Posterior vena cava (tissue), 2 donors: ENCODE data around the gene KCNB1. TPM values are rescaled to one million over a fixed set of nuclear protein-coding genes. Genes with fewer than 3 reads are reported as not detected.
A peak's percentile ranks its signal among the peaks of the same experiment; 100 is the strongest.

ENCODE experiments used
- DNase-seq: peaks from one replicate; pipeline ENCODE4 v3.0.0-alpha.2; 2020; ENCODE audit warnings: low spot score
- intact Hi-C, 2 donors: fragments of 100-400 bp; cut with DNase I; formaldehyde crosslinking; loops; one replicate each; pipeline versions ENCODE4 v1.14.1 to v1.14.2; 2022 to 2023
- total RNA-seq, 2 donors: library from RNA; stranded (reverse); fragmentation: NEBNext Ultra II Directional; extraction: Animal tissue kit (Norgen Biotek cat#: 25700); gene quantifications; one replicate each; pipeline ENCODE4 v1.2.1, GENCODE V29; 2021
- donor health status: DM: yes; HTN: yes; CAD: no.
- donor health status: DM: yes; HTN: yes; CAD: no.

KCNB1 gene
- total RNA-seq, 2 donors from 2014 or later, result 1.6 to 9.7 TPM

DNA sequence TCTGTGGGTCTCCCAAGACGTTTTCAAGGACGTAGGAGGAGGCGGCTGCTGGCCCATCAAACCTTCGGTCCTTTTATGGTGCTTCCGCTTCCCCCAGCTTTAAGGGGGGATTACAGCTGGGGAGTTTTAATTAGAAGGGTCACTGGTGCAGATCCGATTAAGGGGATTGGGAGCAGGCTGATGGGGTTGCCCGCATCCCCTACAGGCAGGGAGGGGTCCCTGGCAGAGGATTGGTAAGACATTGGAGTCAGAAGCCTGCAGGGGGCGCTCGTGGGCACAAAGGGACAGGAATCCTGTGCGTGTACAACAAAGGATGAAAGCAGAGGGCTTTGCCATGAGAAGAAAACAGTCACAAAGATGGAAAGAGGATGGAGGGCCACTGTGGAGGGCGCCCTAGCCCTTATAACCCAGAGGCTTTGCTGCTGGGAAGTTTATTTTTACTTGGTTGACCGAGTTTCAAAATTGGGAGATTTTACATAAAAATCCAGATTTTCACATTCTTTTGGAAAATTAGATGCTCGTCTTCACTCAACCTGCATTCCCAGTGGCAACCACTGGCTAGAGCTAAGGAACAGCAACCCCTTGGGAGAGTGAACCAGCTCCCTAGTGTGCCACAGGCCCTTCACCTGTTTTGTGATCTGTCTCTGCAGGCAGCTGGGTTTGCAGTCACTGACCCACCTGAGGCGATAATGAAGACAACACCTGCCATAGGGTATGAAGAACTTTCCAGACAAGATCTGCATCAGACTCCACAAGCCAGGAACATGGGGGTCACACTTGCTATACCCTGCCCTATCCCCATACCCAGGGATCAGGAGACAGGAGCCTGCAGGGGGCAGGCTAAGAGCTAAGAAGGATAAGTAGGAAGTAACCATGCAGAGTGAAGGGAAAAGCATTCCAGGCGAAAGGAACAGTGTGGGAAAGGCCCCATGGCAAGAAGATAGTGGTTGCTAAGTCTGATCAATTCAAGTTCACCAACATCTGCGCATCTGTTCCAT lies 97.7 kb downstream of the KCNB1 start:
- DNase-seq, result peak; percentile 89
- intact Hi-C loops, result loop anchor here in 1 of 2 donors (5.0 kb wide), 1 partner anchor 98 kb away; the partner anchor contains the start of gene KCNB1

DNA sequence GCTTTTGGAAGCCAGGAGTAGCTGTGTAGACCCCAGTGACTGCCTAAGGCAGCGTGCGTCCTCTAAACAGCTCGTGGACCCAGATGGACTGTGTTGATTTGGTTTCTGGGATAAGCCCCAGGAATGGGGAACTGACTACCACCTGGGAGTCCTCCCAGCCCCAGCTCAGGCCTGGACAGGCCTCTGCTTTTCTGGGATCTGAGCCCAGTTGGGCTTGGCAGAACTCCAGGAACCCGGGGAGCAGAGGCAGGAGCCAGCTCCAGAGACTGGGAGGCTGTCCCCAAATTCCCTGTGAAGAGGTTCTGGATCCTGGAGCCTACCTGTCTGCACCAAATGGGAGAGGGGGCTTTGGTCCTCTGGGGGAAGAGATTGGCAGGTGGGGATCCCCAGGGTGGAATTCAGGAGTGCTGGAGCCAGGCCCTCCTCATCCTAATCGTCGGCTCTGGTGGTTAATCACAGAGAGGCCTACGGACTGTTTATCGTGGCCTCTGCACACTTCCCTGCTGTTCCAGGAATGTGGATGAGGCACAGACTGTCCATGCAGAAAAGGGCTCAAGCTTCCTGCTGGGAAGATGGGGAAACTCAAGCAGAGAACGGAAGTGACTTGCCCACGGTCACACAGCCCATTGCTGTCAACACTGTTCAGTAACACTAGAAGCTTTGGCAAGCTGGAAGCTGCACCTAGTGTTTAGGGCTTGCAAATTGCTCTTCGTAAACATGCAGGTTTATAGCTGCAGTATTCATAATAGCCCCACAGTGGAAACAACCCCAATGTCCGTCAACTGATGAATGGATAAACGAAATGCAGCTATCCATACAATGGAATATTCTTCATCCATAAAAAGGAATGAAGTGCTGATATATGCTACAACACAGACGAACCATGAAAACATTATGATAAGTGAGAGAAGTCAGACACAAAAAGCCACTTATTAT lies 100.6 kb downstream of the KCNB1 start:
- DNase-seq, result peak; percentile 87
- intact Hi-C loops, result loop anchor here in 1 of 2 donors (5.0 kb wide), 1 partner anchor 100 kb away; the partner anchor contains the start of gene KCNB1

DNA sequence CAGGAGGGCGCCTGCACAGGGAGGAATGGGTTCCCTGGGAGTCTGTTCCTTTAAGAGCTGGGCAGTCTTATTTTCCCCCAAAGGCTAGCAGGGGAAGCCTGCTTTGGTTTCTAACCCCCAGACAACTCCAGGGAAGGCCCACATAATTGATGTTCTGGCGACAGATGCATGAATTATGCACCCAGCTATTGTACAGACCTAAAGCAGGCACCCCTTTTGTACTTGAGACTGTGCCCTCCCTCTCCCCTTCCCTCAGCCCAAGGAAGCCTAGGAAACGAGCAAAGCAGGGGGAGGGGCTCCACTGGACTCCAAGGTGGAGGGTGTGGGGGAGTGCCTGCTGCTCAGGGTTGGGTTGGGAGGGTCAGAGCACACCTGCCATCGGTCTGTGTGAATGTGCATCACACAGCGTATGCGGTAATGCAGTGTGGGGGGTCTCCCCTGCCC lies 102.1 kb downstream of the KCNB1 start:
- intact Hi-C loops, result loop anchor here in 1 of 2 donors (5.0 kb wide), 1 partner anchor 102 kb away; the partner anchor contains the start of gene KCNB1
- DNase-seq, result peak; percentile 52

DNA sequence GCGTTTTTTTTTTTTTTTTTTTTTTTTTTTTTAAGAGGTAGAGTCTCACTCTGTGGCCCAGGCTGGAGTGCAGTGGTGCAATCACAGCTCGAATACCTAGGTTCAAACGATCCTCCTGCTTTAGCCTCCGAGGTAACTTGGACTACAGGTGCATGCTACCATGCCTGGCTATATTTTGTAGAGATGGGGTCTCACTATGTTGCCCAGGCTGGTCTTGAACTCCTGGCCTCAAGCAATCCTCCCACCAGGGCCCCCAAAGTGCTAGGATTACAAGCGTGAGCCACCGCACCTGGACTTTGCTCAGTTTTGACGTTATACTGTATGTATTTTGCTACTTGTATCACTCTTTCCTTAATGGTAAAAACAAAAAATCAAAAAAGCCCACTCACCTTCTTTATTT lies 103.1 kb downstream of the KCNB1 start:
- peak; percentile 18 for DNase-seq
- intact Hi-C loops, result no loop called here

DNA sequence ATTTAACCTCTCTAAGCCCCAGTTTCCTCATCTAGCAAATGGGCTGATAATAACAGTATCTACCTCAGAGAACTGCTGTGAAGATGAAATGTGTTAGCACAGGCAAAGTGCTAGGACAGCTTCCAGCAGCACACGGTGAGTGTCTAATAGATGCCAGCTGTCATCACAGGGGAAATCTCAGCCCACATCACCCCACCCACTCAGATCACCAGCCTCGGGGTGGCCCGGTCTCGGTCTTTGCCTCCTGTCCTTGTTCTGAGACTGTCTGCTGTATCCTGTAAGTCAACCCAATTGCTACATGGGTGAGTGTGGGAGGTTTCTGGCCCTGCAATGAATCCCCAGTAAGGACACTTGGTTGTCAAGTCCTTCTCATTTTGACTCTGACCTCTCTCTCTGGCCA lies 105.1 kb downstream of the KCNB1 start:
- peak; percentile 36 for DNase-seq
- intact Hi-C loops, result no loop called here

DNA sequence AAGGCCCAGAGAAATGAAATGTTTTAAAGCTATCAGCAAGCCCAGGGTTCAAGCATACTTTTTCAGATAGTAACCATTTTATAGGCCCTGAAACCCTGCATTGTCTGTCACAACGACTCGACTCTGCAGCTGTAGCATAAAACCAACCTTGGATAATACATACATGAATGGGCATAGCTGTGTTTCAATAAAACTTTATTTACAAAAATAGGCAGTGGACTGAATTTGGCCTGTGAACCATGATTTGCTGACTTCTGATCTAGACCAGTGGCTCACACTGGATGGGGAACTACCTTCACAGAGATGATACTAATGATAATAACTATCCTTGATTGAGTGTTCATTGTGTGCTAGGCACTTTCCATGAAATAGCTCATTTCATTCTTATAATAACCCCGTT lies 107.3 kb downstream of the KCNB1 start:
- no peak for DNase-seq
- intact Hi-C loops, result no loop called here

DNA sequence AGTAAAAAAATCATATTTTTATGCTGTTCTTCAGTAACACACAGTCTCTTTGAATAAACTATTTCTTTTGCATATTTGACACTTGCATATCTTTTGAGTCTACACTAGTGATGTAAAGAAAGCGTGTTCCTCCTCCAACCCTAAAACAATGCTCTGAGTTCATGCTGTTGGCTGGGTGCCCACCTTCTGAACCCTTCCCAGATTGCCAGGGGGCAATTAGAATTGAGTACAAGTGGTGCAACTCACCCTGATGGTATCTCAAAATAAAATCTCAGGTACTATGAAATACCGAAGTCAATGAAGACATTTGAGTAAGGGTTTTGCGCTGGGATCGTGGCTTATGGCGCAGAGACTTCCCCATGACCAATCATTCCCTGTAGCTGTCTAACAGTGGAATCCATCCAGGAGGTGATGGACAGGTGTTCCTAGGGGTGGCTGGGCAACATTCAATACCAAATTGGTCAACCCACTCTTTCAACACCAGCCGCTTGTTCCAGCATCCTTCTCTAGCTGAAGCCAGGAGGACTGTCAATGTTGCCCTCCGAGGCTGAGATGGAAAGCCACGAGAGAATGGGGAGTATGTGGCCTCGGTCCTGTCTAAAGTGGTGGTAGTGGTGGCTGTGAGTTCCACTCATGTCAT lies 110.3 kb downstream of the KCNB1 start:
- intact Hi-C loops, result no loop called here

DNA sequence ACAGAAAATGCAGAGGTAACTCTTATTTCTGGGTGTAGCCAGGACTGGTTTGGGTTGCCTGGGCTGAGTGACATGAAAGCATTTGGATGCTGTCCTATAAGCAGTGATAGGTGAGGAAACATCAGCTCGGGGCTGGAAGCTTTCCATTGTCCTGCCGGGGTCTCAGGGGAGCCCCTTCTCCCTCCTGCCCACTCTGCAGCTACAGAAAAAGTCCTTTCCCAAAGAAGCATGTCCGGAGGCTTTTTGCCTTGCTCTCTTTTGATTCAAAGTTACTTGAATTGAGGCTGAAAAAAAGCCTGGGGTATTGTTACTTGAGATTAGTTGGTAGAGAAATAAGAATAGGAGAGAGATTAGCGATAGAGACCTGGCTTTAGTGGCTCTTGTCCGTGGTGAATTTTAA lies 113.9 kb downstream of the KCNB1 start:
- no peak for DNase-seq
- intact Hi-C loops, result no loop called here

More for the DNA sequence above, 110.3 kb downstream of the KCNB1 start:
- no peak for DNase-seq

DNA sequence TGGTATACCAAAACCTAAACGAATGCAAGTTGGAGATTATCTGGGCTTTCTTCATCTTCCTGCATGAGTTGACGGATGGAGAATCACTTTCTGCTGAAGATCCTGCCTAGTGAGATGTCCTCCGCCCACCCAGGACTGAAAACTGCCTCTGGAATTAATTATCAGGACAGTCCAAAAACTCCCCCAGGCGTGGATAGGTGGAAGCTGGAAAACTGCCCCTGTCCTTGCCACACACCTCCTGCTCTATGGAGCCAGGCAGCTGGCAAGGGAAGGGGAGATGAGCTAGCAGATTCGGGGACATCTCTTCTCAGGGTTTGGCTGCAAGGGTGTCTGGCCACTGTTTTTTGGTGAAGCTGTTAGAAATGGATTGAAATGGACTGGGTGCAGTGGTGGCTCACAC lies 115.4 kb downstream of the KCNB1 start:
- intact Hi-C loops, result no loop called here

DNA sequence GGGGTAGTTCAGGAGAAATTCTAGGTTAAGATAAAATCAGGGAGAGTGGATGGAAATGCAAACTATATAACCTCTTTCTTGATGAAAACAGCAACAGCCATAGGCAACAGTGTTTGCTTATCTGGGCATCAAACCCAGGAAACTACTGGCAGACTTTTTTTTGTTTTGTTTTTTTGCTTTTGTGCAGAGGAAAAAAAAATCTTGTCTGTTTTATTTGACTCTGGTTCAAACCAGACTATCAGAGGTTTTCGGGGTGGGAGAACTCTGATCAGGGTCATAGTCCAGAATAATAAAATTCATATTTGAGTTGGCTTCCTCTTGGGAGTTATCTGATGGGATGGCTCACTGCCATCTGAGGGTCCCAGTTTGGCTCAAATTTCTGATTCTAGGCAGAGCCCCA lies 115.8 kb downstream of the KCNB1 start:
- intact Hi-C loops, result no loop called here
- DNase-seq, result no peak

More for the DNA sequence above, 115.4 kb downstream of the KCNB1 start:
- no peak for DNase-seq

DNA sequence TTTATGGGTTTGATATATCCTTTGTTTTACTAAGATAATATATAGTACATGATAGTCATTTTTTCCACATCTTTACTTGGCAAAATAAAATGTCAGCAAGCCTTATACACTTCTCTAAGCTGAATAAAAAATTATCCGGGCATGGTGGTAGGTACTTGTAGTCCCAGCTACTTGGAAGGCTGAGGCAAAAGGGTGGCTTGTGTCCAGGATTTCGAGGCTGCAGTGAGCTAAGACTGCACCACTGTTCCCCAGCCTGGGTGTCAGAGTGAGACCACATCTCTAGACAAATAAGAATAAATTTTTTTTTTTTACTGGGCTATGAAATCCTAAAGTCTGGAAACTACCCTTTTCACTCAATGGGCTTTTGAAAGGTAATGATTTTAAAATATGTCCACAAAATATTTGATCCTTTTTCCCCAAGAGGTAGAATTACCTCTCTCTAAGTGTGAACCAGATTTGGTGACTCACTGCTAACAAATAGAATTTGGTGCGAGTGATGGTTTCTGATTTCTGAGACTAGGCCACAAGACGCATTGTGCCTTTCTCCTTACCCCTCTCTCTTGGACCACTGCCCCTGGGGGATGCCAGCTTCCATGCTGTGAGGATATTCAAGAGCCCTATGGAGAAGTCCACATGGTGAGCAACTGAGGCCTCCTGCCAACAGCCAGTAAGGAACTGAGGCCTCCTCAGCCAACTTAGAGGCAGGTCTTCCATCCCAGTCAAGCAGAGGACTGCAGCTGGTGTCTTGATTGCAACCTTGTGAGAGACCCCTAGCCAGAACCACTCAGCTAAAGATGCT lies 120.4 kb downstream of the KCNB1 start:
- intact Hi-C loops, result loop anchor here in 1 of 2 donors (5.0 kb wide), 1 partner anchor 1065 kb away; no protein-coding TSS in a partner anchor
- DNase-seq, result no peak

DNA sequence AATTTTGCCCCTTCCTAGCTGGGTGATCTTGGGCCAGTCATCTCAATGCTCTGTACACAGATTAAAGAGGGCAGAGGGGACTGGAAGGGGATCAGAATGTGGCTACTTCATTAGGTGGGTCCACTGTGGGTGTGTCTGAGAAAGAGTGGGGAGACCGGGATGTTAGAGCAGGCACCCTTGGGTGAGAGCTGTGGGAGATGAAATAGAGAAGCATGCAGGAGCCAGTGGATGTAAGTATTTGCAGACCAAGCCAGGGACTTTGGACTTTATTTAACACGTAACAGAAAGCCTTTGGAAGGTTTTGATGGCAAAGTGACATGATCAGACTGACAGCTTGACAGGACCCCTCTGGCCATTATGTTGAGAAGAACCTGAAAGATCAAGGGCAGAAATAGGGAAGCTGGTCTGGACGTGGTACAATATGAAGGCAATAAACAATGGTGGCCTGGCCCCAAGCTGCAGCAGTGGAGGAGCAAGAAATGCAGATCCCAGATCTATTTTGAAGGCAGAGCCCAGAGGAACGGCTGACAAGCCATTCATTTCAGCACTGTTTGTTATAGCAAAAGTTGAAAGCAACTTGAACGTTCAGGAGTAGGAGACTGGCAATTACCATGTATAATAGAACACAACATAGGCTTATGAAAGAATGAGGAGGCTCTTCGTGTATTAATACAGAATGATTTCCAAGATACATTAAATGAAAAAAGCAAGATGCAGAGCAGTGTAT lies 122.1 kb downstream of the KCNB1 start:
- intact Hi-C loops, result loop anchor here in 1 of 2 donors (5.0 kb wide), 1 partner anchor 1067 kb away; no protein-coding TSS in a partner anchor
- DNase-seq, result no peak

DNA sequence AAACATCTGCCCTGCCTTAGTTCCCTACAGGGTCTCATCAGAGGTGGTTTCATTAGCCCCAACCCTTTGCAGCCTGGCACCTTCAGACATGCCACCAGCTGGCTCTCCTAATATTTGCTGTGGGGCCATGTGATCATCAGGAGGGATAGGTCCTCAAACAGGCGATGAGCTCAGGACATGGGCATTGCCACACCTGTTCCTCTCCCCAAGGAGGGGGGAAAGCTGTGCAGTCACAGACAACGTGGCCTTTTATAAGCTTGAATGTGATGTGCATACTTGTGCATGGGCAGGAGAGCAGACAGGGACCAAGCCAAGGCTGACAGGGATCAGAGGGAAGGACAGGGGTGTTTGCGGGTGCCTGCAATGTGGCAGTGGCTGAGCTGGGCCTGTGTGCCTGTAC lies 125.8 kb downstream of the KCNB1 start:
- DNase-seq, result no peak
- intact Hi-C loops, result no loop called here

DNA sequence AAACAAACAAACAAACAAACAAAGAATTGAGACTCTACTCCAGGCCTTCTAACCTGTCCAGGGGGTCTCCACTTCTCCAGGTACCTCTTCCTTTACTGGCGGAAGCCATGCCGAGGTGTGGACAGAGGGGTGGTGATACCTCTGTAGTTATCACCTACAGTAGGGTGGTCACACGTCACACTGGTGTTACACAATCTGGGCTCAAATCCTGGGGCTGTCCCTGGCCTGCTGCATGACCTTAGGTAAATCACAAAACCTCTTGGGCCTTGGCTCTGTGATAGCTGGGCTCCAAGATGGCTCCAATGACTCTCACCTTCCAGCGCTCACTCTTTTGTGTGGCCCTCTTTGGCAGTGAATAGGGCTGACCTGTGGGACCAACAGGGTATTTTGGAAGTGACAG lies 127.8 kb downstream of the KCNB1 start:
- DNase-seq, result no peak
- intact Hi-C loops, result no loop called here

DNA sequence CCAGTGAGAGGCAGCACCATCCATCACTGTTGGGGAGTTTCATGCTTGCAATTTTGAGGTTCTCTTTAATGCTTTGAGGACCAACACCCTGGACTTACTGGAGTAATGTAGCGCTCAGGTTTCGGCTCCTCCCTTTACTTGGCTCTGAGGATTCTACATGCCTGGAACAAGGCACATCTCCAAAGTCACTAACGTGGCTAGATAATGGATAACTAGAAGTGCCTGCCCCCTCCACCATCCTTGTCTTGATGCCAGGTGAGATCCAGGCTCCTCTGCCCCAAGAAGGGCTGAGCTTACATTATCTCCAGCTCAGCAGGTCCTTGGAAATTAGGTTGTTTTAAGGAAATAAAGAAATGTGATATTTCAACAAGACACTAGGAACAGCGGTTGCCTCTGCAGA lies 129.1 kb downstream of the KCNB1 start:
- DNase-seq, result no peak

DNA sequence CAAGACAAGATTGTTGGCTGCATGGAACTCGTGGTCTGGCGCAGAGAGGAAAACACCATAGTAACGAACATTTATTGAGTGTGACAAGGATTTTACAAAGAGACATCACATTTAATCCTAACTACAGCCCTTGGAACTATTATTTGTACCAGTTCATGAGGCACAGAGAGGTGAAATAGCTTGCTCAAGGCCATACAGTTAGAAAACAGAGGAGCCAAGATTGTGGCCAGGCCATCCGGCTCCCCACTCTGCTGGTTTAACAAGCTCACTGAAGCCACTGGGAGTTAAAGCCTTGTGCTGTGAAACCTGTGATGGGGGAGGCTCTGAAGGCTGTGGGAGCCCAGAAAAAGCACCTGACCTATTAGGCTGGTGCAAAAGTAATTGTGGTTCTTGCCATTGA lies 129.7 kb downstream of the KCNB1 start:
- DNase-seq, result no peak
- intact Hi-C loops, result no loop called here

More for the DNA sequence above, 129.1 kb downstream of the KCNB1 start:
- intact Hi-C loops, result no loop called here

DNA sequence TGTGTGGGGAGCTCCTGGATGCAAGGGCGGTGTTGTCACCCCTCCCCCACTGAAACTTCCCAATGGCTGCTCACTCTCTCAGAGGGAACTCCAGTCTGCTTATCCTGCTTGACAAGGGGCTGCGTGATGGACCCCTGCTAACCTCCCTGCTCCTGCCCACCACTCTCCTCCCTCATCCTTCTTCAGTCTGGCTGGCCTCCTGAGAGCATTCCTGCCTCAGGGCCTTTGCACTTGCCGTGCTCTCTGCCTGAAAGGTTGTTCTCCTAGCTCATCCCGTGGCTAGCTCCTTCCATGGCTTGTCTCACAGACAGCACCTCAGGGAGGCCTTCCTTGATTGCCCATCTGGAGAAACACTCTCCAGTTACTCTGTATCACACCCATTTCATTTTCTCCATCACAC lies 130.7 kb downstream of the KCNB1 start:
- DNase-seq, result no peak
- intact Hi-C loops, result no loop called here
